ENCODE data around the gene NPHP1. TPM values are rescaled to one million over a fixed set of nuclear protein-coding genes. Genes with fewer than 3 reads are reported as not detected.

Gene NPHP1
- total RNA-seq, 1 experiment from 2014 or later = 3.1 TPM

DNA sequence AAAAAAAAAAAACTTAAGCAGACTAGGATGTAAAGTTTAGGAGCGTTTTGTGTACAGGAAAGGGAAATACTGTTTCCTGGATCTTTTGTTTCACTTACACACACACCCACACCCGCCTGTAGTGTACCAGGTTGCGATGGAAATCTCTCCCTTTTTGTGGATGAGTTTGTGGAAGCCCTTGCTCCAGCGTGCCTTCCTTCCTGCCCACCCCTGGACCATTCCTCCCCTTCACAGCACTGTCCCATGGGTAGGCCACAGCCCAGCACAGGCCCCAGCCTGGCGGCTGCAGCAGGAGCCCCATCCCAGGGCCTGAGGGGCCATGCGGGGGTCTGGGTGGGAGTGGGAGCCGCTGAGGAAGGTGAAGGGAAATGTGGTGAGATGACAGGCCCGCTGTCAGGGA lies 104.3 kb downstream of the NPHP1 start:
- ChIA-PET POLR2A (no interaction called here), CTCF (no interaction called here)
- H3K4me3 Mint-ChIP-seq (ENCODE audit: unreplicated experiment) = no peak overlapping the region
- BruUV-seq (replicated peaks) = no TSS peak
- H3K27me3 Mint-ChIP-seq (ENCODE audit: insufficient read depth, unreplicated experiment) = no peaks in the 10 kb centered on the region
- no peaks in the 10 kb centered on the region for H3K9me3 Mint-ChIP-seq (ENCODE audit: unreplicated experiment)
- H3K27ac Mint-ChIP-seq (ENCODE audit: low read depth, unreplicated experiment) = peak overlapping the region; percentile 86
- DNase-seq (ENCODE audit: unreplicated experiment) = no peak
- no peak for TF ChIP-seq CTCF (IDR thresholded peaks at IDR 0.05; ENCODE audit: unreplicated experiment)
- no peaks in the 10 kb centered on the region for H3K36me3 Mint-ChIP-seq (ENCODE audit: insufficient read depth, unreplicated experiment)
- H3K4me1 Mint-ChIP-seq (ENCODE audit: insufficient read depth, unreplicated experiment) = peaks cover 42% of the 10 kb centered on the region
- intact Hi-C loops (cut with micrococcal nuclease) = no loop called here

- H3K9me3 Mint-ChIP-seq (ENCODE audit: unreplicated experiment) = no peaks in the 10 kb centered on the region
- no TSS peak for BruUV-seq (replicated peaks)
- intact Hi-C loops (cut with micrococcal nuclease) = no loop called here
- ChIA-PET CTCF (no interaction called here), POLR2A (interaction anchor here (1.0 kb wide), 1 partner anchor 16 kb away, joined by 3 read pairs; the partner anchor contains the start of gene MALL)
- H3K36me3 Mint-ChIP-seq (ENCODE audit: insufficient read depth, unreplicated experiment) = no peaks in the 10 kb centered on the region
- no peak overlapping the region for H3K4me3 Mint-ChIP-seq (ENCODE audit: unreplicated experiment)
- H3K27ac Mint-ChIP-seq (ENCODE audit: low read depth, unreplicated experiment) = peak overlapping the region; percentile 86
- H3K27me3 Mint-ChIP-seq (ENCODE audit: insufficient read depth, unreplicated experiment) = no peaks in the 10 kb centered on the region
- peaks cover 33% of the 10 kb centered on the region for H3K4me1 Mint-ChIP-seq (ENCODE audit: insufficient read depth, unreplicated experiment)
- no peak for DNase-seq (ENCODE audit: unreplicated experiment)
- TF ChIP-seq CTCF (IDR thresholded peaks at IDR 0.05; ENCODE audit: unreplicated experiment) = no peak
Observed at GRCh38 chr2:110099471-110100225, 105.2 kb downstream of the NPHP1 start.

- Mint-ChIP-seq H3K27ac (ENCODE audit: low read depth, unreplicated experiment) (no peak overlapping the region), H3K4me1 (ENCODE audit: insufficient read depth, unreplicated experiment) (peaks cover 29% of the 10 kb centered on the region), H3K36me3 (ENCODE audit: insufficient read depth, unreplicated experiment) (no peaks in the 10 kb centered on the region), H3K27me3 (ENCODE audit: insufficient read depth, unreplicated experiment) (no peaks in the 10 kb centered on the region), H3K9me3 (ENCODE audit: unreplicated experiment) (no peaks in the 10 kb centered on the region), H3K4me3 (ENCODE audit: unreplicated experiment) (no peak overlapping the region)
- ChIA-PET POLR2A (interaction anchor here (1.0 kb wide), 1 partner anchor 16 kb away, joined by 3 read pairs; the partner anchor contains the start of gene MALL), CTCF (no interaction called here)
- BruUV-seq (replicated peaks) = no TSS peak
- DNase-seq (ENCODE audit: unreplicated experiment) = no peak
- intact Hi-C loops (cut with micrococcal nuclease) = no loop called here
- TF ChIP-seq CTCF (IDR thresholded peaks at IDR 0.05; ENCODE audit: unreplicated experiment) = no peak
Observed at GRCh38 chr2:110099038-110099425, 105.8 kb downstream of the NPHP1 start.

DNA sequence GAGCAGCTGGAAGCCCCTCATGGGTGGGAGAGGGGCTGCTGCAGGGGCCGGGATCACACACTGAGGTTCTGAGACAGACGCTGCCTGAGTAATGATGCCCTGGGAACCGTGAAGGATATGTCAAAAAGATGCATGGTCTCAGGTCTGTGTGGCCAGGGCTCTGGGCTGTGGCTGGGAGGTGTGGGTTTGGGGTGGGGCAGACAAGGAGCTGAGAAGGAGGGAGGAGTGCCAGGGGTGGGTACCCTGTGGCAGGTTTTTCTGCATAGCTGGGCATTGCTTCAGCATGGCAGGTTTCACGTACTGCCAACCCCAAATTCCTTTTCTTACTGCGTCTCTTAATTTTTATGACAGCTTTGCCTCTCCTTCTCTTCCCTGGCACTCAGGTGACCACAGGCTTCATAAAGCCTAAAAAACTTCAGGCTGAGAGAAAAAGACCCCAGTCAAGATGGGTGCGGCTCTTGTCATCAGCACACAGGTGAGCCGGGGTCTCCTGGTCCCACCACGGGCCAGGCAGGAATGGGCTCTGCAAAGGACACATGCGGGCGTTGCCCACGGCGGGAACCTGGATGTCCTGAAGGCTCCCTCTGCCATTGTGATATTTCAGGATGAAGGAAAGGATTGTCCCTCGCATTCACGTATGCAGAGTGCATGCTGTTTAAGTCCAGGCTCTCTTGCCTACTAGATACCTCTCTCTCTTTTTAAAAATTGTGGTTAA lies 107.2 kb downstream of the NPHP1 start:
- POLR2A ChIA-PET = no interaction called here
- Mint-ChIP-seq H3K4me1 (ENCODE audit: insufficient read depth, unreplicated experiment) (peaks cover 29% of the 10 kb centered on the region), H3K9me3 (ENCODE audit: unreplicated experiment) (no peaks in the 10 kb centered on the region), H3K36me3 (ENCODE audit: insufficient read depth, unreplicated experiment) (no peaks in the 10 kb centered on the region), H3K4me3 (ENCODE audit: unreplicated experiment) (no peak overlapping the region), H3K27ac (ENCODE audit: low read depth, unreplicated experiment) (peak overlapping the region; percentile 47), H3K27me3 (ENCODE audit: insufficient read depth, unreplicated experiment) (no peaks in the 10 kb centered on the region)
- no peak for TF ChIP-seq CTCF (IDR thresholded peaks at IDR 0.05; ENCODE audit: unreplicated experiment)
- intact Hi-C loops (cut with micrococcal nuclease) = no loop called here
- no peak for DNase-seq (ENCODE audit: unreplicated experiment)
- BruUV-seq (replicated peaks) = no TSS peak
- CTCF ChIA-PET = no interaction called here

All from MCF 10A (cell line).